H9 (cell line): Measurements from ENCODE around the gene FAM170A. TPM values are rescaled to one million over a fixed set of nuclear protein-coding genes. Genes with fewer than 3 reads are reported as not detected.

Experiments used
- DNase-seq: peaks from one replicate; pipeline ENCODE4 v3.0.0-alpha.2; 2017
- H2AFZ ChIP-seq: one replicate; pipeline ENCODE4 v1.6.1; 2013; ENCODE audit warnings: mild to moderate bottlenecking, low read length, control low read depth, moderate library complexity
- H2AK5ac ChIP-seq: 2 replicates; pipeline ENCODE4 v1.6.1; 2013; ENCODE audit warnings: low read length, control low read depth, mixed read lengths; ENCODE audit not compliant: insufficient read length
- H2BK120ac ChIP-seq: one replicate; pipeline ENCODE4 v1.6.1; 2013; ENCODE audit warnings: low read depth, mild to moderate bottlenecking, low read length, control low read depth, inconsistent platforms; ENCODE audit not compliant: poor library complexity, severe bottlenecking
- H2BK12ac ChIP-seq: 2 replicates; pipeline ENCODE4 v1.6.1; 2013; ENCODE audit warnings: low read length, control low read depth, mixed read lengths, low read depth; ENCODE audit not compliant: insufficient read length
- H2BK15ac ChIP-seq: 2 replicates; pipeline ENCODE4 v1.6.1; 2013; ENCODE audit warnings: low read depth, low read length, control low read depth
- H2BK20ac ChIP-seq: one replicate; pipeline ENCODE4 v1.6.1; 2013; ENCODE audit warnings: low read depth, mild to moderate bottlenecking, low read length, control low read depth, inconsistent platforms; ENCODE audit not compliant: poor library complexity, severe bottlenecking
- H2BK5ac ChIP-seq: 2 replicates; pipeline ENCODE4 v1.6.1; 2013; ENCODE audit warnings: low read length, control low read depth, mixed read lengths; ENCODE audit not compliant: insufficient read length
- H3K14ac ChIP-seq: 2 replicates; pipeline ENCODE4 v1.6.1; 2013; ENCODE audit warnings: low read length, control low read depth; ENCODE audit not compliant: insufficient read depth
- H3K18ac ChIP-seq: 2 replicates; pipeline ENCODE4 v1.6.1; 2013; ENCODE audit warnings: low read depth, mild to moderate bottlenecking, mixed read lengths, low read length, control low read depth; ENCODE audit not compliant: insufficient read length
- H3K23ac ChIP-seq: 2 replicates; pipeline ENCODE4 v1.6.1; 2013; ENCODE audit warnings: low read length, control low read depth, mixed read lengths, low read depth; ENCODE audit not compliant: insufficient read length
- H3K23me2 ChIP-seq: 2 replicates; pipeline ENCODE4 v1.6.1; 2013; ENCODE audit warnings: low read depth, mild to moderate bottlenecking, mixed read lengths, low read length, control low read depth; ENCODE audit not compliant: insufficient read length, poor library complexity, severe bottlenecking
- H3K27ac ChIP-seq: 2 replicates; pipeline ENCODE4 v1.5.1; 2013; ENCODE audit warnings: low read length, control low read depth, mixed read lengths, low read depth; ENCODE audit not compliant: insufficient read length
- H3K27me3 ChIP-seq: 2 replicates; pipeline ENCODE4 v1.6.1; 2013; ENCODE audit warnings: low read length, control low read depth, inconsistent platforms; ENCODE audit not compliant: insufficient read depth
- H3K4ac ChIP-seq: 2 replicates; pipeline ENCODE4 v1.6.1; 2013; ENCODE audit warnings: low read depth, mild to moderate bottlenecking, control low read depth, inconsistent platforms, low read length, moderate library complexity
- H3K4me1 ChIP-seq: 2 replicates; pipeline ENCODE4 v1.6.1; 2013; ENCODE audit warnings: low read length, control low read depth, inconsistent platforms; ENCODE audit not compliant: insufficient read depth
- H3K4me2 ChIP-seq: 2 replicates; pipeline ENCODE4 v1.6.1; 2013; ENCODE audit warnings: low read length, control low read depth, mixed read lengths; ENCODE audit not compliant: insufficient read length, insufficient read depth
- H3K56ac ChIP-seq: 2 replicates; pipeline ENCODE4 v1.6.1; 2013; ENCODE audit warnings: low read depth, mild to moderate bottlenecking, mixed read lengths, low read length, control low read depth; ENCODE audit not compliant: insufficient read length
- H3K79me1 ChIP-seq: 2 replicates; pipeline ENCODE4 v1.6.1; 2013; ENCODE audit warnings: low read depth, mild to moderate bottlenecking, moderate library complexity, low read length, control low read depth, inconsistent platforms; ENCODE audit not compliant: insufficient read depth, poor library complexity, severe bottlenecking
- H3K79me2 ChIP-seq: 2 replicates; pipeline ENCODE4 v1.6.1; 2013; ENCODE audit warnings: low read length, control low read depth, inconsistent platforms; ENCODE audit not compliant: insufficient read depth
- H3K9ac ChIP-seq: 2 replicates; pipeline ENCODE4 v1.6.1; 2013; ENCODE audit warnings: low read length, control low read depth, mixed read lengths; ENCODE audit not compliant: insufficient read length; ENCODE audit errors: extremely low read depth
- H3K9me3 ChIP-seq: one replicate; pipeline ENCODE4 v1.6.1; 2013; ENCODE audit warnings: low read depth, low read length, inconsistent platforms; ENCODE audit not compliant: control insufficient read depth
- H3T11ph ChIP-seq: one replicate; pipeline ENCODE4 v1.6.1; 2013; ENCODE audit warnings: mild to moderate bottlenecking, low read length, control low read depth, inconsistent platforms
- H4K20me1 ChIP-seq: one replicate; pipeline ENCODE4 v1.6.1; 2013; ENCODE audit not compliant: control insufficient read depth, insufficient read length, insufficient read depth
- H4K5ac ChIP-seq: 2 replicates; pipeline ENCODE4 v1.6.1; 2013; ENCODE audit warnings: low read depth, mild to moderate bottlenecking, mixed read lengths, low read length, control low read depth; ENCODE audit not compliant: insufficient read length
- H4K8ac ChIP-seq: replicated peaks from 2 replicates; pipeline ENCODE4 v1.6.1; 2013; ENCODE audit warnings: low read length, control low read depth, mixed read lengths, low read depth; ENCODE audit not compliant: insufficient read length
- H4K91ac ChIP-seq: 2 replicates; pipeline ENCODE4 v1.6.1; 2013; ENCODE audit warnings: low read depth, mild to moderate bottlenecking, moderate library complexity, mixed read lengths, low read length, control low read depth; ENCODE audit not compliant: insufficient read length
- H3K27ac Mint-ChIP-seq, 3 experiments: 2 replicates in 2 of 3; 3 replicates in 1 of 3; pipeline ENCODE4 v1.8.0; 2020 to 2021; ENCODE audit warnings: mixed read lengths in 3 of 3, mild to moderate bottlenecking in 1 of 3, moderate library complexity in 1 of 3
- H3K27me3 Mint-ChIP-seq: 2 replicates; pipeline ENCODE4 v1.8.0; 2021; ENCODE audit warnings: low read depth, mild to moderate bottlenecking, moderate library complexity, mixed read lengths
- H3K36me3 Mint-ChIP-seq, 3 experiments: 2 replicates in 2 of 3; 3 replicates in 1 of 3; pipeline ENCODE4 v1.8.0; 2020 to 2021; ENCODE audit warnings: low read depth in 3 of 3, mixed read lengths in 3 of 3; ENCODE audit not compliant: insufficient read depth in 1 of 3
- H3K4me1 Mint-ChIP-seq, 2 experiments: 2 replicates each; pipeline ENCODE4 v1.8.0; 2020; ENCODE audit warnings: mixed read lengths in 2 of 2
- H3K4me3 Mint-ChIP-seq, 2 experiments: 2 replicates in 1 of 2; 3 replicates in 1 of 2; pipeline ENCODE4 v1.8.0; 2020 to 2021; ENCODE audit warnings: mild to moderate bottlenecking in 2 of 2, mixed read lengths in 2 of 2, moderate library complexity in 1 of 2
- H3K9me3 Mint-ChIP-seq, 2 experiments: 2 replicates in 1 of 2; 3 replicates in 1 of 2; pipeline ENCODE4 v1.8.0; 2020; ENCODE audit warnings: mild to moderate bottlenecking in 2 of 2, mixed read lengths in 2 of 2, moderate library complexity in 1 of 2
- WGBS: extraction: QIAGEN DNeasy Blood & Tissue Kit; methylation state at CpG from one replicate; pipeline ENCODE4 v1.1.7; 2013; ENCODE audit warnings: missing lambda C conversion rate, low lambda C conversion rate, mixed read lengths; ENCODE audit not compliant: insufficient read length; ENCODE audit errors: extremely low coverage; 5-methylcytosine and 5-hydroxymethylcytosine counted together
- total RNA-seq: library from RNA; stranded (reverse); gene quantifications from 2 replicates; pipeline ENCODE4 v1.2.1, GENCODE V29; 2021
- TF ChIP-seq, protein P1 (sequence below): fragments of 200-600 bp; sonication (generic); conservative IDR thresholded peaks from 3 replicates; pipeline ENCODE4 v1.8.0; 2021; ENCODE audit warnings: antibody characterized with exemption, mild to moderate bottlenecking

The FAM170A gene
- total RNA-seq, 1 experiment from 2014 or later, result not detected

DNA sequence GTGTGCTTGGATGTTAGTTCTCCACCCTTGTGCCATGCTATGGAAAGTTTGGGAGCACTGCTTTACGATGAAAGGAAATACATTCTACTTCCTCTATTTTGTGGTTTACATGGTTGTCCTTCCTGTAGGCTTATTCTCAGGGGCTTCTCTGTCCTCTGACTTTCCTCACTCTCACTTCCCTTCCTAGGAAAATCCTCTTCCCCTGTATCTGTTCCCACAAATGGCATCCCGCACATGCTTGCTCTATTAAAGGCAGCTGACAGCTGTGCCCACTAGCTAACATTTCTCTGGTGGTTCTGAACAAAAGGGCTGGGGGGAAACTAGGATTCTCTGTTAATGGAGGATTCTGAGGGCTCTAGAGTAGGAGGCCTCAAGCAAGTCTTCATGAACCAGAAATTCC, 52.4 kb downstream of the FAM170A start:
- H2BK120ac ChIP-seq, result no peak overlapping the region
- no peak overlapping the region for H3K4me2 ChIP-seq
- no peak overlapping the region for H2AK5ac ChIP-seq
- H2AFZ ChIP-seq, result no peak overlapping the region
- no peak overlapping the region for H4K8ac ChIP-seq
- no CpG with 5 or more reads among the region's 2 CpGs for WGBS
- no peak overlapping the region for H3K23ac ChIP-seq
- H3T11ph ChIP-seq, result no peak overlapping the region
- no peak overlapping the region for H3K18ac ChIP-seq
- H4K20me1 ChIP-seq, result no peaks in the 10 kb centered on the region
- H3K27me3 ChIP-seq, result no peaks in the 10 kb centered on the region
- no peak overlapping the region for H2BK15ac ChIP-seq
- H3K23me2 ChIP-seq, result no peaks in the 10 kb centered on the region
- no peak overlapping the region for H2BK5ac ChIP-seq
- H3K4me3 Mint-ChIP-seq, result no peak overlapping the region
- TF ChIP-seq, protein P1, sequence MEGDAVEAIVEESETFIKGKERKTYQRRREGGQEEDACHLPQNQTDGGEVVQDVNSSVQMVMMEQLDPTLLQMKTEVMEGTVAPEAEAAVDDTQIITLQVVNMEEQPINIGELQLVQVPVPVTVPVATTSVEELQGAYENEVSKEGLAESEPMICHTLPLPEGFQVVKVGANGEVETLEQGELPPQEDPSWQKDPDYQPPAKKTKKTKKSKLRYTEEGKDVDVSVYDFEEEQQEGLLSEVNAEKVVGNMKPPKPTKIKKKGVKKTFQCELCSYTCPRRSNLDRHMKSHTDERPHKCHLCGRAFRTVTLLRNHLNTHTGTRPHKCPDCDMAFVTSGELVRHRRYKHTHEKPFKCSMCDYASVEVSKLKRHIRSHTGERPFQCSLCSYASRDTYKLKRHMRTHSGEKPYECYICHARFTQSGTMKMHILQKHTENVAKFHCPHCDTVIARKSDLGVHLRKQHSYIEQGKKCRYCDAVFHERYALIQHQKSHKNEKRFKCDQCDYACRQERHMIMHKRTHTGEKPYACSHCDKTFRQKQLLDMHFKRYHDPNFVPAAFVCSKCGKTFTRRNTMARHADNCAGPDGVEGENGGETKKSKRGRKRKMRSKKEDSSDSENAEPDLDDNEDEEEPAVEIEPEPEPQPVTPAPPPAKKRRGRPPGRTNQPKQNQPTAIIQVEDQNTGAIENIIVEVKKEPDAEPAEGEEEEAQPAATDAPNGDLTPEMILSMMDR, result no peak
- H3K14ac ChIP-seq, result no peak overlapping the region
- no peak overlapping the region for H3K4ac ChIP-seq
- peaks cover 2 to 5% (median 3%) of the 10 kb centered on the region in 3 experiments; a peak in 5 of 7 replicates for H3K36me3 Mint-ChIP-seq
- DNase-seq, result no peak
- H3K79me2 ChIP-seq, result no peaks in the 10 kb centered on the region
- H3K4me1 ChIP-seq, result no peaks in the 10 kb centered on the region
- no peak overlapping the region for H3K27ac ChIP-seq
- no peak overlapping the region for H4K91ac ChIP-seq
- H4K5ac ChIP-seq, result no peak overlapping the region
- H3K56ac ChIP-seq, result no peak overlapping the region
- H3K27me3 Mint-ChIP-seq, result no peaks in the 10 kb centered on the region
- H2BK12ac ChIP-seq, result no peak overlapping the region
- H3K27ac Mint-ChIP-seq, result no peak overlapping the region
- H3K9ac ChIP-seq, result no peak overlapping the region
- peaks cover 6 to 10% of the 10 kb centered on the region in 2 experiments for H3K4me1 Mint-ChIP-seq
- peaks cover 3 to 4% of the 10 kb centered on the region in 2 experiments; a peak in 3 of 5 replicates for H3K9me3 Mint-ChIP-seq
- no peaks in the 10 kb centered on the region for H3K79me1 ChIP-seq
- H3K9me3 ChIP-seq, result no peaks in the 10 kb centered on the region
- no peak overlapping the region for H2BK20ac ChIP-seq
